ENCODE results near the gene ZFYVE9.
"Not testable (repeated sequence)": the region's sequence is repeated elsewhere in the genome, so short reads cannot be mapped to it uniquely, and the experiment has no call there.

ZFYVE9 gene

GRCh38 chr1:52150445-52150844 is 8.6 kb downstream of the ZFYVE9 start:
- DNase-seq: not testable (repeated sequence)

GRCh38 chr1:52150946-52151345 is 9.1 kb downstream of the ZFYVE9 start:
- DNase-seq: no peak

GRCh38 chr1:52152572-52152971 is 10.7 kb downstream of the ZFYVE9 start:
- DNase-seq: no peak

GRCh38 chr1:52153010-52153409 is 11.1 kb downstream of the ZFYVE9 start:
- DNase-seq: no peak

GRCh38 chr1:52153898-52154297 is 12.0 kb downstream of the ZFYVE9 start:
- DNase-seq: no peak

GRCh38 chr1:52156460-52156859 is 14.6 kb downstream of the ZFYVE9 start:
- DNase-seq: no peak

- no peak for DNase-seq
These were observed 15.7 kb downstream of the ZFYVE9 start for GRCh38 chr1:52157582-52157981.

GRCh38 chr1:52158218-52158617 is 16.3 kb downstream of the ZFYVE9 start:
- DNase-seq: no peak

- no peak for DNase-seq
These were observed 17.3 kb downstream of the ZFYVE9 start for GRCh38 chr1:52159033-52159789.

- no peak for DNase-seq
These were observed 21.1 kb downstream of the ZFYVE9 start for GRCh38 chr1:52162947-52163346.

- DNase-seq: no peak
These were observed 22.7 kb downstream of the ZFYVE9 start for GRCh38 chr1:52164604-52165003.

GRCh38 chr1:52166996-52167753 is 25.3 kb downstream of the ZFYVE9 start:
- no peak for DNase-seq

GRCh38 chr1:52168373-52169080 is 26.6 kb downstream of the ZFYVE9 start:
- DNase-seq: no peak

GRCh38 chr1:52171149-52171548 is 29.3 kb downstream of the ZFYVE9 start:
- DNase-seq: not testable (repeated sequence)

GRCh38 chr1:52179073-52179472 is 37.2 kb downstream of the ZFYVE9 start:
- no peak for DNase-seq

GRCh38 chr1:52180176-52180575 is 38.3 kb downstream of the ZFYVE9 start:
- DNase-seq: no peak

- not testable (repeated sequence) for DNase-seq
These were observed 39.9 kb downstream of the ZFYVE9 start for GRCh38 chr1:52181759-52182158.

- DNase-seq: not testable (repeated sequence)
These were observed 40.4 kb downstream of the ZFYVE9 start for GRCh38 chr1:52182328-52182727.

- no peak for DNase-seq
These were observed 41.0 kb downstream of the ZFYVE9 start for GRCh38 chr1:52182874-52183400.

- no peak for DNase-seq
These were observed 44.6 kb downstream of the ZFYVE9 start for GRCh38 chr1:52186449-52186848.

- DNase-seq: no peak
These were observed 48.1 kb downstream of the ZFYVE9 start for GRCh38 chr1:52189898-52190480.

GRCh38 chr1:52190500-52191252 is 48.8 kb downstream of the ZFYVE9 start:
- DNase-seq: no peak
